ENCODE measurements around the gene WNT16.

The WNT16 gene

DNA sequence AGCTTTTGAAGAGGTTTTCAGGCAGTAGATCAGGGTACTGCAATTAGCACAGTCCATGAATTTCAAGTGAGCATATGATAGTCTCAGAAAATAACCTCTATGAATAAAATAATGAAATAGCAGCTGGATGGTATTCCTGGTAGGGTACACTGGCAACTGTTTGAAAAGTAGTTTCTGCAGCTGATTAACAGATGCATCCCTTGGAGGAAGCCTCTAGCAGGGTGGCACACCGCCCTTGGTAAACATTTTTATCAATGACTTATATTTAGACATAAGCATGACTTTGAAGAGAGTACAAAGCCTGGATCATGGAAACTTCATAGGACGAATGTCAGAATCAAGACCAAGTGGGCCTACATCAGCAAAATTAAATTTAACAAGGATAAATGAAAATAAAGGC is 26.8 kb downstream of the WNT16 start:
- DNase-seq (ENCODE audit: low spot score) = no peak
- TF ChIP-seq, protein P1, sequence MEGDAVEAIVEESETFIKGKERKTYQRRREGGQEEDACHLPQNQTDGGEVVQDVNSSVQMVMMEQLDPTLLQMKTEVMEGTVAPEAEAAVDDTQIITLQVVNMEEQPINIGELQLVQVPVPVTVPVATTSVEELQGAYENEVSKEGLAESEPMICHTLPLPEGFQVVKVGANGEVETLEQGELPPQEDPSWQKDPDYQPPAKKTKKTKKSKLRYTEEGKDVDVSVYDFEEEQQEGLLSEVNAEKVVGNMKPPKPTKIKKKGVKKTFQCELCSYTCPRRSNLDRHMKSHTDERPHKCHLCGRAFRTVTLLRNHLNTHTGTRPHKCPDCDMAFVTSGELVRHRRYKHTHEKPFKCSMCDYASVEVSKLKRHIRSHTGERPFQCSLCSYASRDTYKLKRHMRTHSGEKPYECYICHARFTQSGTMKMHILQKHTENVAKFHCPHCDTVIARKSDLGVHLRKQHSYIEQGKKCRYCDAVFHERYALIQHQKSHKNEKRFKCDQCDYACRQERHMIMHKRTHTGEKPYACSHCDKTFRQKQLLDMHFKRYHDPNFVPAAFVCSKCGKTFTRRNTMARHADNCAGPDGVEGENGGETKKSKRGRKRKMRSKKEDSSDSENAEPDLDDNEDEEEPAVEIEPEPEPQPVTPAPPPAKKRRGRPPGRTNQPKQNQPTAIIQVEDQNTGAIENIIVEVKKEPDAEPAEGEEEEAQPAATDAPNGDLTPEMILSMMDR (IDR thresholded peaks at IDR 0.05; ENCODE audit: borderline replicate concordance, control extremely low read depth, extremely low read depth, insufficient read depth, missing control alignments) = no peak
- in situ Hi-C loops (cut with MboI; ENCODE audit: low sequenced_read_pairs, unreplicated experiment) = no loop called here

DNA sequence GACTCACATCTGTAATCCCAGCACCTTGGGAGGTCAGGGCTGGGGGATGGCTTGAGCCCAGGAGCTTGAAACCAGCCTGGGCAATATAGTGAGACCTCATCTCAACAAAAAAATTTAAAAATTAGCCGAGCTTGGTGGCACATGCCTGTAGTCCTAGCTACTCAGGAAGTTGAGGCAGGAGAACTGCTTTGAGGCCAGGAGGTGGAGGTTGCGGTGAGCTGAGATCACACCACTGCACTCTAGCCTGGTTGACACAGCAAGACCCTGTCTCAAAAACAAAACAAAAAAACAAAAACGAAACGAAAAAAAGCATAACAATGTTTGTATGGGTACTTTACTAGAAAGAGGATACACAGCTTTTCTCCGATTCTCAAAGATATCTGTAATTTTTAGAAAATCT is 31.8 kb downstream of the WNT16 start:
- DNase-seq (ENCODE audit: low spot score) = no peak
- in situ Hi-C loops (cut with MboI; ENCODE audit: low sequenced_read_pairs, unreplicated experiment) = loop anchor here (10.0 kb wide), 1 partner anchor 184 kb away; no protein-coding TSS in a partner anchor
- TF ChIP-seq, protein P1 (IDR thresholded peaks at IDR 0.05; ENCODE audit: borderline replicate concordance, control extremely low read depth, extremely low read depth, insufficient read depth, missing control alignments) = no peak

DNA sequence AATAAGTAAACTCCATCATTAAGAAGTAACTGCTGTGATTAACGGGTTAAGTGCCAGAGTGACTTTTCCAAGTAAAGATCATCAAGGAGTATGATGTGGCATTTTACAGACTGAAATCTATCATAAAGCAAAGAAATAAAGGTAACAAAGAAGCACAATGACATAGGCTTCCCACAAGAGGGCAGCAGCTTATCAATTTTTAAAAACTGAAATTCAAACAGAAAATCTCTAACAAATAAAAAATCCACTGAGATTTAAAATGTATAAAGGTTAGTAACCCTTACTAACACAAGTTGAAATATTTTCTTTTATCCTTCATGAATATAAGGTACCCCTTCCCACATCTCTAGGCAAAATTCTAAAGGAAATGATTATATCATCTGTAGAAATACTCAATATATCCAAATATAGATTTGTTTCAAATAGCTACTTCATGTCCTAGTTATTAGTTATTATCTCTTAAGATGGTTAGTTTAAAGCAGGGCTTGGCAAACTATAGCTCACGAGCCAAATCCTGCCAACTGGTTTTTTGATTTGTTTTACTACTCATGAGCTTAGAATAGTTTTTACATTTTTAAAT is 38.1 kb downstream of the WNT16 start:
- in situ Hi-C loops (cut with MboI; ENCODE audit: low sequenced_read_pairs, unreplicated experiment) = loop anchor here (10.0 kb wide), 1 partner anchor 178 kb away; no protein-coding TSS in a partner anchor
- TF ChIP-seq, protein P1 (IDR thresholded peaks at IDR 0.05; ENCODE audit: borderline replicate concordance, control extremely low read depth, extremely low read depth, insufficient read depth, missing control alignments) = peak; percentile 21
- peak; percentile 24 for DNase-seq (ENCODE audit: low spot score)

DNA sequence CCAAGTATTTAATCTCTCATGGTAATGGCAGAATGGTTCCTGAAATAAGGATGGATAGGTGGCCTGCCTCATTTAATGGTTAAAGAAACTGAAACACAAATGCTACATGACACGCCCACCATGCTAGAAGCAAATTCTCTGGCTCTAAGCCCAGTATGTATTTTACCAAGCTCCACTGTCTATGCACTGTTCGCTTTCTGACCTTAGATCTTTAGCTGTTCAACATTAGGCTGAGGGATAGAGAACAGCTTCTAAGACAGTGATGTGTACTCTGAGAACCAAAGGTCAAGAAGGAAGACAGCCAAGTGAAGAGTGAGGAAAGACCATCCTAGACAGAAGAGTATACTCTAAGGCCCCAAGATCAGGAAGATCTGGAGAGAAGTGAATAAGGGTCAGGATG is 40.7 kb downstream of the WNT16 start:
- in situ Hi-C loops (cut with MboI; ENCODE audit: low sequenced_read_pairs, unreplicated experiment) = loop anchor here (10.0 kb wide), 1 partner anchor 175 kb away; no protein-coding TSS in a partner anchor
- TF ChIP-seq, protein P1 (IDR thresholded peaks at IDR 0.05; ENCODE audit: borderline replicate concordance, control extremely low read depth, extremely low read depth, insufficient read depth, missing control alignments) = no peak
- DNase-seq (ENCODE audit: low spot score) = peak; percentile 12

DNA sequence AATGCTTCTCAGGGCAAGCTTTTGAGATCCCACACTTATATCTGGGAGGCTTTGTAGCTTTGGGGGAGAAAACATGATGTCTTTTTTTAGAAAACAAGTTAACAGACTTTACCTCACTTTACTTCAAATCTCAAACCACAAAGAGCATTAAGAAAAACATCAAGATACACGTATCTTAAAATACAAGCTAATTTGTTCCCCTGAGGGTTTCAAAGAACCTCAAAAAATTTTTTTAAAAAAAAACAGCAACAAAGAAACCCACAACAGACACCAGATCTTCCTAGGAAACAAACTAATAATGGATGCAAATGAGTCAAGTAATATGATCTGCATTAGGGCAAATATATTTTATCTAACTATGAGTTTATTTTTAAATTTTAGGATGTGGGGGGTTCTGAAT is 42.6 kb downstream of the WNT16 start:
- no peak for DNase-seq (ENCODE audit: low spot score)
- TF ChIP-seq, protein P1 (IDR thresholded peaks at IDR 0.05; ENCODE audit: borderline replicate concordance, control extremely low read depth, extremely low read depth, insufficient read depth, missing control alignments) = no peak
- in situ Hi-C loops (cut with MboI; ENCODE audit: low sequenced_read_pairs, unreplicated experiment) = no loop called here

DNA sequence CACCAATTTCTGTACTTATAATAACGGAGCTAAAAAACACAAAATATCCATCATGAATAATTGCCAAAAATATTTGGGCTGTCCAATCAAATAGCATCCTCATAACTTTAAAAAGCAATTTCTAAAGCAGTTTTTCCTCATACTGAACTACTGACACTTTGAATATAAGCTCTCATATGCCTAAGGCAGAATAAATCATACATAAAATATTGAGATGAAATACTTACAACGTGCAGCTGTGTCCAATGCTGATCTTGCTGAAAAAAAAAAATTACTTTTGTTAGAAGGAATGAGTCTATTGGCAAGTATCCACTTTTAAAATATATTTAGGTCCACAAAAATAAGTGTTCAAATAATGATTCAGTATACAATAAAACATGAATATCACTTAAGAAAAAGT is 43.1 kb downstream of the WNT16 start:
- in situ Hi-C loops (cut with MboI; ENCODE audit: low sequenced_read_pairs, unreplicated experiment) = no loop called here
- DNase-seq (ENCODE audit: low spot score) = no peak
- TF ChIP-seq, protein P1 (IDR thresholded peaks at IDR 0.05; ENCODE audit: borderline replicate concordance, control extremely low read depth, extremely low read depth, insufficient read depth, missing control alignments) = no peak

All from GM13976 (cell line).